Stomach (tissue), 4 donors: ENCODE results near the gene FOXC2.

Experiments used
- POLR2A ChIP-seq, 4 donors: fragments of 450-650 bp; IDR thresholded peaks; one replicate each; pipeline ENCODE4 v1.6.1; 2016; ENCODE audit warnings: antibody characterized with exemption in 4 of 4, control low read depth in 2 of 4, mild to moderate bottlenecking in 1 of 4, moderate library complexity in 1 of 4
- TF ChIP-seq, protein P1 (sequence below), 7 experiments: fragments of 450-650 bp in 4 of 7; fragments of 200-600 bp in 3 of 7; sonication (generic) in 3 of 7; IDR thresholded peaks; one replicate each; pipeline ENCODE4 v1.5.1; 2016 to 2019; ENCODE audit warnings: antibody characterized with exemption in 7 of 7, control low read depth in 2 of 7, mild to moderate bottlenecking in 1 of 7

DNA sequence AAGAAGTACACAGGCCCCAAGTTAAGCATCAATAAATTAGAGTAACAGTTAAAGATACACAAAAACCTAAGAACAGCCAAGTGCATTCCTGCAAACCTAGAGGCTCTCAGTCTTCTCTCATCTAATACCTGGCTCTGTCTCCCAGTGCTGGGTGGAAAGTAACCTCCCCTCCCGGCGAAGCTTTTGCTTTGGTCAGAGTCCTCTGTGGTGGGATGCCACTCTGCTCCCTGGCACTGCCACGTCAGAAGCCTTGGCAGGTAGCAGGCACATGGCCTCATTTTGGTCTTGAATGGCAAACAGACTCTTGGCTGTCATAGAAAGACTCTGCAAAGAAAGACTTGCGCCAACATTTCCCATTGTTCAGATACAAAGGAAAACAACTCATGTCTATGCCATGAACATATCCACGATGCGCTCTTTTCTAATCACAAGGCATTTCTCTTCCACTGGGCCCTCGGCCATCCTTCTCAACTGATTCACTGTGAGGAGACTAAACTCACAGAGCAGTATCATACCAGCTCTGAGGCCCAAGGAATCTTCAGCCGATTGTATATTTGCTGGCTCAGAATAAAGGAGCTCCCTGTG is 32.8 kb upstream of the FOXC2 start:
- TF ChIP-seq POLR2A (IDR thresholded peaks at IDR 0.05): no peak
- TF ChIP-seq, protein P1, sequence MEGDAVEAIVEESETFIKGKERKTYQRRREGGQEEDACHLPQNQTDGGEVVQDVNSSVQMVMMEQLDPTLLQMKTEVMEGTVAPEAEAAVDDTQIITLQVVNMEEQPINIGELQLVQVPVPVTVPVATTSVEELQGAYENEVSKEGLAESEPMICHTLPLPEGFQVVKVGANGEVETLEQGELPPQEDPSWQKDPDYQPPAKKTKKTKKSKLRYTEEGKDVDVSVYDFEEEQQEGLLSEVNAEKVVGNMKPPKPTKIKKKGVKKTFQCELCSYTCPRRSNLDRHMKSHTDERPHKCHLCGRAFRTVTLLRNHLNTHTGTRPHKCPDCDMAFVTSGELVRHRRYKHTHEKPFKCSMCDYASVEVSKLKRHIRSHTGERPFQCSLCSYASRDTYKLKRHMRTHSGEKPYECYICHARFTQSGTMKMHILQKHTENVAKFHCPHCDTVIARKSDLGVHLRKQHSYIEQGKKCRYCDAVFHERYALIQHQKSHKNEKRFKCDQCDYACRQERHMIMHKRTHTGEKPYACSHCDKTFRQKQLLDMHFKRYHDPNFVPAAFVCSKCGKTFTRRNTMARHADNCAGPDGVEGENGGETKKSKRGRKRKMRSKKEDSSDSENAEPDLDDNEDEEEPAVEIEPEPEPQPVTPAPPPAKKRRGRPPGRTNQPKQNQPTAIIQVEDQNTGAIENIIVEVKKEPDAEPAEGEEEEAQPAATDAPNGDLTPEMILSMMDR (IDR thresholded peaks at IDR 0.05): no peak
